ENCODE results near the gene TLE3. TPM values are rescaled to one million over a fixed set of nuclear protein-coding genes. Genes with fewer than 3 reads are reported as not detected.

The TLE3 gene
- polyA plus RNA-seq, 1 donor, result 47.1 TPM

DNA sequence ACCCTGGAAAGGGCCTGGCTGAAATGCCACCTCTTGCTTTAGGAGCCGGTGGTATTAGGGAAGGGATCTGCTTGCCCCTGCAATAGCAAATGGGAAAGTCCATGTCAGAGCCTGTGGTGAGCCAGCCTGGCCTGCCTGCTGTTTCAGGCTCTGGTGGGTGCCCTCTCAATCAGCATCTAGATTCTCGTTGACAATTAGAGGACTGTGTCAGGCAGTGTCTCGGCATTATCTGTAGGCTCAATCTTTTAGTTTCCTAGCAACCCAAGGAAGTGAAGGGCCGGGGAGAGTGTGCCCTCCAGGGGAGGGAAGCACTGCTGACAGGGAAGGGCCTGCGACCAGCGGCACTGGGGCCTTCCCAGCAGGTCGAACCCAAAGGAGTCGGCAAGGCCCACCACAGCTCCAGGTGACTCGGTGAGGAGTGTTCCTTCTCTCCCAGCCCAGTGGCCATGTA lies 42.1 kb downstream of the TLE3 start:
- Histone ChIP-seq H3K27ac (ENCODE audit: low read length) (no peak overlapping the region), H3K27me3 (ENCODE audit: control insufficient read depth, insufficient read depth, low read length) (no peaks in the 10 kb centered on the region), H3K4me3 (ENCODE audit: low read length) (no peak overlapping the region), H3K4me1 (ENCODE audit: control insufficient read depth, insufficient read depth, low read length) (no peaks in the 10 kb centered on the region), H3K36me3 (ENCODE audit: control insufficient read depth, insufficient read depth, low read length) (peaks cover 96% of the 10 kb centered on the region), H3K9me3 (ENCODE audit: control insufficient read depth, low read depth, low read length) (no peaks in the 10 kb centered on the region)
- WGBS (ENCODE audit: insufficient coverage, low lambda C conversion rate), result no CpG with 5 or more reads among the region's 9 CpGs
- DNase-seq, result no peak

GRCh38 chr15:70054884-70055387 lies 42.8 kb downstream of the TLE3 start:
- Histone ChIP-seq H3K4me1 (ENCODE audit: control insufficient read depth, insufficient read depth, low read length) (no peaks in the 10 kb centered on the region), H3K27ac (ENCODE audit: low read length) (no peak overlapping the region), H3K27me3 (ENCODE audit: control insufficient read depth, insufficient read depth, low read length) (no peaks in the 10 kb centered on the region), H3K36me3 (ENCODE audit: control insufficient read depth, insufficient read depth, low read length) (peaks cover 96% of the 10 kb centered on the region), H3K4me3 (ENCODE audit: low read length) (no peak overlapping the region), H3K9me3 (ENCODE audit: control insufficient read depth, low read depth, low read length) (no peaks in the 10 kb centered on the region)
- no CpG with 5 or more reads among the region's 18 CpGs for WGBS (ENCODE audit: insufficient coverage, low lambda C conversion rate)
- DNase-seq, result no peak

DNA sequence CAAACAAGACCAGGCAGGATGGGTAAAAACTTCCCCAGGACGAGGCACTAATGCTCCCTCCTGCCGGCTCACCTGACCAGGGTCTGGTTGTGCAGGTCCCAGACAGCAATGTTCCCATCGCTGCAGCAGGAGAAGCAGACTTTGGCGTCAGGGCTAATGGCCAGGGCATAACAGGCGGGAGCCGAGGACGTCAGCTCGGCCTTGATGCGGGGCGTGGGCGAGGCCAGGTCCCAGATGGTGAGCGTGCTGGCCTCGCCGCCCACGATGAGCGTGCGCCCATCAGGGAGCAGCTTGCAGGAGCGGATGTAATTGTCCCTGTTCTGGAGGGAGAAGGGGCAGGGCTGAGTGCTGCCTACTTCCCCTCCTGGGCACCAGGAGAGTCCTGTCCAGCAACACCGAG lies 43.4 kb downstream of the TLE3 start:
- Histone ChIP-seq H3K27me3 (ENCODE audit: control insufficient read depth, insufficient read depth, low read length) (no peaks in the 10 kb centered on the region), H3K9me3 (ENCODE audit: control insufficient read depth, low read depth, low read length) (no peaks in the 10 kb centered on the region), H3K4me3 (ENCODE audit: low read length) (no peak overlapping the region), H3K27ac (ENCODE audit: low read length) (no peak overlapping the region), H3K4me1 (ENCODE audit: control insufficient read depth, insufficient read depth, low read length) (no peaks in the 10 kb centered on the region), H3K36me3 (ENCODE audit: control insufficient read depth, insufficient read depth, low read length) (peaks cover 95% of the 10 kb centered on the region)
- no peak for DNase-seq
- no CpG with 5 or more reads among the region's 19 CpGs for WGBS (ENCODE audit: insufficient coverage, low lambda C conversion rate)

- Histone ChIP-seq H3K27ac (ENCODE audit: low read length) (no peak overlapping the region), H3K4me3 (ENCODE audit: low read length) (no peak overlapping the region), H3K9me3 (ENCODE audit: control insufficient read depth, low read depth, low read length) (no peaks in the 10 kb centered on the region), H3K27me3 (ENCODE audit: control insufficient read depth, insufficient read depth, low read length) (no peaks in the 10 kb centered on the region), H3K4me1 (ENCODE audit: control insufficient read depth, insufficient read depth, low read length) (no peaks in the 10 kb centered on the region), H3K36me3 (ENCODE audit: control insufficient read depth, insufficient read depth, low read length) (peaks cover 94% of the 10 kb centered on the region)
- DNase-seq, result peak in 1 of 2 donors; percentile 66
- WGBS (ENCODE audit: insufficient coverage, low lambda C conversion rate), result no CpG with 5 or more reads among the region's 11 CpGs
Measured at GRCh38 chr15:70053716-70054229, 43.9 kb downstream of the TLE3 start.

DNA sequence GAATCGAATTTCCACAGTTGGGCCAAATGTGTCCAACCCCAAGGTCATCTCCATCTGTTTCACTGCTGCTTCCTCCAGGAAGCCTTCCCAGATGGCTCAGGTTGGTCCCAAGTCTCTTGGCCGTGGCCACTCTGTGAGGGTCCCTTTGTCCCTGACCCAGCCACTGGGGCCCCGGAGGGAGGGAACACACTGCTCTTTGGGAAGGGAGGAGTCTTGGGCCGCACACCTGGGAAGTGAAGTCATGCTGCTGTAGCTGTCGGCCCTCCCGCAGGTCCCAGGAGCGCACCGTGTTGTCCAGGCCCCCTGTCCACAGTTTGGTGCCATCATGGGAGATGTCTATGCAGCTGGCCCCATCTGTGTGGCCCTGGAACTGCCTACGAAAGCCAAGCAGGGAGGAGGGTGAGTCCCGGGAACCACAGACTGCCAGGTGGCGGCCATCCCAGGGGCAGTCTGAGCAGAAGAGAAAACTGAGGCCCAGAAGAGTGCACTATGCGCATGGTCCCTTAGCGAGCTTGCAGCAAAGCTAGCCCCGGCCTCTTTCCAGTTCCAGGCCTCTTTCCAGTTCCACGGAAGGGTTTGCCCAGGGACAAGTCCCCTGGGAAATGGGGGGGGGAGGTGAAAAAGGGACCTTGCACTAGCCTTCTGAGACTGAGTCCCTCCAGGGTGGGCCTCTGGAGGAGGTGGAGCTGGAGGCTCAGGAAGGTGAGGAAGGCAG lies 44.6 kb downstream of the TLE3 start:
- peaks cover 91% of the 10 kb centered on the region for H3K36me3 ChIP-seq (ENCODE audit: control insufficient read depth, insufficient read depth, low read length)
- DNase-seq, result no peak
- WGBS (ENCODE audit: insufficient coverage, low lambda C conversion rate), result no CpG with 5 or more reads among the region's 15 CpGs
- H3K9me3 ChIP-seq (ENCODE audit: control insufficient read depth, low read depth, low read length), result no peaks in the 10 kb centered on the region
- no peak overlapping the region for H3K4me3 ChIP-seq (ENCODE audit: low read length)
- no peaks in the 10 kb centered on the region for H3K4me1 ChIP-seq (ENCODE audit: control insufficient read depth, insufficient read depth, low read length)
- no peaks in the 10 kb centered on the region for H3K27me3 ChIP-seq (ENCODE audit: control insufficient read depth, insufficient read depth, low read length)
- no peak overlapping the region for H3K27ac ChIP-seq (ENCODE audit: low read length)

- Histone ChIP-seq H3K27ac (ENCODE audit: low read length) (no peak overlapping the region), H3K36me3 (ENCODE audit: control insufficient read depth, insufficient read depth, low read length) (peaks cover 84% of the 10 kb centered on the region), H3K4me3 (ENCODE audit: low read length) (no peak overlapping the region), H3K9me3 (ENCODE audit: control insufficient read depth, low read depth, low read length) (no peaks in the 10 kb centered on the region), H3K4me1 (ENCODE audit: control insufficient read depth, insufficient read depth, low read length) (no peaks in the 10 kb centered on the region), H3K27me3 (ENCODE audit: control insufficient read depth, insufficient read depth, low read length) (no peaks in the 10 kb centered on the region)
- no peak for DNase-seq
- no CpG with 5 or more reads among the region's 9 CpGs for WGBS (ENCODE audit: insufficient coverage, low lambda C conversion rate)
Measured at GRCh38 chr15:70051948-70052633, 45.6 kb downstream of the TLE3 start.

DNA sequence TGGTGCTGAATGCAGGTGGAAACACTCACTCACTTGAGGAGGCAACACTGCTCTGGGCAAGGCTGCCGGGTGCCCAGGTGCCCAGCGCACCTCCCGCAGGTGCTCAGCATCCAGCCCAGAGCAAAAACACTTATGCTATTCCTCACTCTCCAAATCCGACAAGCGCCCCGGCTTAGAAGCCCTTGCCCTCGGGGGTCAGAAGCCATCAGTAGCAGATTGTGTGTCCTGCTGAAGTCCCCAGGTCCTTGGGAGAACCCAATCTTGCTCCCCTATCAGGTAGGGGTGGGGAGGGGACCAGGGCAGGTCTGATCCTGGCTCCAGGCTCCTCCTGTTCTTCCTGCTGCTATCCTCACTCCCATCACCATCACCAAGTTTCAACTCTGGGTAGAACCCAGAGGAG lies 46.7 kb downstream of the TLE3 start:
- DNase-seq, result no peak
- WGBS (ENCODE audit: insufficient coverage, low lambda C conversion rate), result no CpG with 5 or more reads among the region's 7 CpGs

GRCh38 chr15:70050441-70050840 lies 47.3 kb downstream of the TLE3 start:
- Histone ChIP-seq H3K27me3 (ENCODE audit: control insufficient read depth, insufficient read depth, low read length) (no peaks in the 10 kb centered on the region), H3K9me3 (ENCODE audit: control insufficient read depth, low read depth, low read length) (no peaks in the 10 kb centered on the region), H3K36me3 (ENCODE audit: control insufficient read depth, insufficient read depth, low read length) (peaks cover 71% of the 10 kb centered on the region), H3K4me3 (ENCODE audit: low read length) (no peak overlapping the region), H3K4me1 (ENCODE audit: control insufficient read depth, insufficient read depth, low read length) (no peaks in the 10 kb centered on the region), H3K27ac (ENCODE audit: low read length) (no peak overlapping the region)
- WGBS (ENCODE audit: insufficient coverage, low lambda C conversion rate), result no CpG with 5 or more reads among the region's 9 CpGs
- no peak for DNase-seq

More for the DNA sequence above, 46.7 kb downstream of the TLE3 start:
- Histone ChIP-seq H3K9me3 (ENCODE audit: control insufficient read depth, low read depth, low read length) (no peaks in the 10 kb centered on the region), H3K27me3 (ENCODE audit: control insufficient read depth, insufficient read depth, low read length) (no peaks in the 10 kb centered on the region), H3K27ac (ENCODE audit: low read length) (no peak overlapping the region), H3K4me3 (ENCODE audit: low read length) (no peak overlapping the region), H3K4me1 (ENCODE audit: control insufficient read depth, insufficient read depth, low read length) (no peaks in the 10 kb centered on the region), H3K36me3 (ENCODE audit: control insufficient read depth, insufficient read depth, low read length) (peaks cover 77% of the 10 kb centered on the region)

DNA sequence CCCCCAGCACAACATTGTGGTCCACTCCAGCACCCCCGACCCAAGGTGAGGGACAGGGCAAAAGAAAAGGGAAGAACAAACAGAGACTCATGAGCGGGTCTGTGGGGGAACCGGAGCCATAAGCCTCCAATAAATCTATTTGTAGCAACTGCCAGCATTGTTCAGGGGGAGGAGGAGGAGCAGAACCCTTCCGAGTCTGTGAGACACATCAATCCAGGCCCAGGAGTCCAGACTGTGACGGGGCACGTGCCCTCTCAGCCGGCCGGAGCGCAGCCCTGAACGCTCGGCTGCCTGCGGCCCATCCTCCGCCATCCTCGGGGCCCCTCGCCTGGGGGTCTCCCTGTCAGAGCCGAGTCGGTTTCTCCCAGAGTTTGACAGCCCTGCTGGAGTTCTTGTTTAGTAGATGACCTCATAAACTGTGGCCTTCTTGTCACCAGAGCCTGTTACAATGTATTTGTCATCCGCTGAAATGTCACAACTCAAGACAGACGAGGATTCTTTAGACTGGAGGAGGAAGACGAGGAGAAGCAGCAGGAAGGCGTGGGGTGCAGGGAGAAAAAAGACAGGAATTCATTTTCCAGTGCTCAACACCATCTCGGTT lies 47.9 kb downstream of the TLE3 start:
- H3K9me3 ChIP-seq (ENCODE audit: control insufficient read depth, low read depth, low read length), result no peaks in the 10 kb centered on the region
- H3K4me3 ChIP-seq (ENCODE audit: low read length), result no peak overlapping the region
- H3K36me3 ChIP-seq (ENCODE audit: control insufficient read depth, insufficient read depth, low read length), result peaks cover 65% of the 10 kb centered on the region
- no peak for DNase-seq
- H3K27ac ChIP-seq (ENCODE audit: low read length), result no peak overlapping the region
- WGBS (ENCODE audit: insufficient coverage, low lambda C conversion rate), result no CpG with 5 or more reads among the region's 22 CpGs
- no peaks in the 10 kb centered on the region for H3K4me1 ChIP-seq (ENCODE audit: control insufficient read depth, insufficient read depth, low read length)
- no peaks in the 10 kb centered on the region for H3K27me3 ChIP-seq (ENCODE audit: control insufficient read depth, insufficient read depth, low read length)
